Measurements from ENCODE around the gene ZNF331.
"Not testable (repeated sequence)": the region's sequence is repeated elsewhere in the genome, so short reads cannot be mapped to it uniquely, and the experiment has no call there.

The ZNF331 gene

GRCh38 chr19:53537521-53538377 is at the start of gene ZNF331:
Gene ZNF331, plus strand, starts transcription at chr19:53538145. Its CDS starts 31,232 bp downstream, at chr19:53569377.
- DNase-seq (ENCODE audit: low read depth) = no peak

- DNase-seq (ENCODE audit: low read depth) = no peak
These were observed 45.8 kb upstream of the ZNF331 start for GRCh38 chr19:53492153-53492552.

- DNase-seq (ENCODE audit: low read depth) = not testable (repeated sequence)
These were observed 40.5 kb upstream of the ZNF331 start for GRCh38 chr19:53497311-53498023.

- DNase-seq (ENCODE audit: low read depth) = not testable (repeated sequence)
These were observed 39.9 kb upstream of the ZNF331 start for GRCh38 chr19:53498024-53498395.

GRCh38 chr19:53503151-53503550 is 34.8 kb upstream of the ZNF331 start:
- not testable (repeated sequence) for DNase-seq (ENCODE audit: low read depth)

- DNase-seq (ENCODE audit: low read depth) = not testable (repeated sequence)
These were observed 34.1 kb upstream of the ZNF331 start for GRCh38 chr19:53503671-53504364.

GRCh38 chr19:53504365-53504703 is 33.6 kb upstream of the ZNF331 start:
- not testable (repeated sequence) for DNase-seq (ENCODE audit: low read depth)

- no peak for DNase-seq (ENCODE audit: low read depth)
These were observed 33.1 kb upstream of the ZNF331 start for GRCh38 chr19:53504885-53505284.

GRCh38 chr19:53506728-53507127 is 31.2 kb upstream of the ZNF331 start:
- DNase-seq (ENCODE audit: low read depth) = no peak

- DNase-seq (ENCODE audit: low read depth) = no peak
These were observed 30.2 kb upstream of the ZNF331 start for GRCh38 chr19:53507523-53508442.

GRCh38 chr19:53509443-53509842 is 28.5 kb upstream of the ZNF331 start:
- no peak for DNase-seq (ENCODE audit: low read depth)

- no peak for DNase-seq (ENCODE audit: low read depth)
These were observed 28.1 kb upstream of the ZNF331 start for GRCh38 chr19:53509845-53510244.

GRCh38 chr19:53511357-53511756 is 26.6 kb upstream of the ZNF331 start:
- DNase-seq (ENCODE audit: low read depth) = no peak

GRCh38 chr19:53511933-53512374 is 26.0 kb upstream of the ZNF331 start:
- peak; percentile 3 for DNase-seq (ENCODE audit: low read depth)

GRCh38 chr19:53515047-53515446 is 22.9 kb upstream of the ZNF331 start:
- DNase-seq (ENCODE audit: low read depth) = not testable (repeated sequence)

GRCh38 chr19:53517114-53517741 is 20.7 kb upstream of the ZNF331 start:
- no peak for DNase-seq (ENCODE audit: low read depth)

- DNase-seq (ENCODE audit: low read depth) = no peak
These were observed 19.8 kb upstream of the ZNF331 start for GRCh38 chr19:53518121-53518520.

- DNase-seq (ENCODE audit: low read depth) = no peak
These were observed 19.2 kb upstream of the ZNF331 start for GRCh38 chr19:53518716-53519115.

- DNase-seq (ENCODE audit: low read depth) = no peak
These were observed 18.5 kb upstream of the ZNF331 start for GRCh38 chr19:53519446-53519845.

- DNase-seq (ENCODE audit: low read depth) = no peak
These were observed 17.8 kb upstream of the ZNF331 start for GRCh38 chr19:53520163-53520546.
